Activated CD8-positive, alpha-beta memory T cell treated with anti-CD3 and anti-CD28 coated beads for 48 hours (primary cell): ENCODE results near the gene POLE.
"Not testable (repeated sequence)": the region's sequence is repeated elsewhere in the genome, so short reads cannot be mapped to it uniquely, and the experiment has no call there.

Experiments used
- DNase-seq, 3 experiments: peaks; one replicate each; pipeline ENCODE4 v3.0.0-alpha.2; 2020; ENCODE audit warnings: low read depth in 2 of 3, low spot score in 2 of 3

The POLE gene

DNA sequence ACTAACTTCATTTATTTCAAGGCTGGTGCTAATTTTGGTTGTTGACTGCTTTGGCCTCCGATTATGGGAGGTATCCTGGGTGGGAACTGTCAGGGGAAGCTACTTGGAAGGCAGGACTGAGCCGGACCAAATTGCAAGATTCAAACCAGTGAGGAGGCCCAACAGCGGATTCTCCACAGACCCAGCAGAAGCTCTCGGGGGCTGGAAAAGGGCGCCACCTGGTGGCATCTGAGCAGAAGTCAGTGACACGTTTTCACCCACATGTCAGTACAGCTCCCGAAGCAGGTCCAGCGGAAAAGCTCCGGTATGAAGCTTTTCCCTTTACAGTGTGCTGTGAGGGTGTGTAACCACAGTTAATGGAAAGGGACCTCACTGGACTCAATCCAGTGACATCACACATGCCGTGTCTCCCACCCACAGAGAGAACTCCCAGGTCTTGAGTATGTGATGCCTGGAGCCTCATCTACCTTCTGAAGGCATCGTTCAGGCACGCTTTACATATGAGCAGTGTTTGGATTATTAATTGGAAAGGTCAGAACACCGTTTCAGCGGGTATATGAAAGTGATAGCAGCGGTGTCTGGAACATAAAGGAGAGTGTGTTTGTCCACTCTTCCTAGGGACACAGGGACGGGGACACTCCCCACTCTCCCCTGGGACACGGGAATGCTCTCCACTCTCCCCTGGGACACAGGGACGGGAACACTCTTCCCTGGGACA, 72.1 kb downstream of the POLE start:
- DNase-seq = peak; percentile 43 to 69 (median 67)

DNA sequence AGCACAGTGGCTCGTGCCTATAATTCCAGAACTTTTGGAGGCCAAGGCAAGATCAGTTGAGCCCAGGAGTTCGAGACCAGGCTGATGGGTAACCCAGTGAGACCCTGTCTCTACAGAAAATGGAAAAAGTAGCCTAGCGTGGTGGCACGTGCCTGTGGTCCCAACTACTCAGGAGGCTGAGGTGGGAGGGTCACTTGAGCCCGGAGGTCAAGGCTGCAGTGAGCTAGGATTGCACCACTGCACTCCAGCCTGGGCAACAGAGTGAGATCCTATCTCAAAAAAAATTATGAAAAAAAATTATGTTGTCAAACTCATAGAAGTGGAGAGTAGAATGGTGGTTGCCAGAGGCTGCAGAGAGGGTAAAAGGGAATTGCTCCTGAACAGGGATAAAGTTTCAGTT, 73.1 kb downstream of the POLE start:
- no peak for DNase-seq

DNA sequence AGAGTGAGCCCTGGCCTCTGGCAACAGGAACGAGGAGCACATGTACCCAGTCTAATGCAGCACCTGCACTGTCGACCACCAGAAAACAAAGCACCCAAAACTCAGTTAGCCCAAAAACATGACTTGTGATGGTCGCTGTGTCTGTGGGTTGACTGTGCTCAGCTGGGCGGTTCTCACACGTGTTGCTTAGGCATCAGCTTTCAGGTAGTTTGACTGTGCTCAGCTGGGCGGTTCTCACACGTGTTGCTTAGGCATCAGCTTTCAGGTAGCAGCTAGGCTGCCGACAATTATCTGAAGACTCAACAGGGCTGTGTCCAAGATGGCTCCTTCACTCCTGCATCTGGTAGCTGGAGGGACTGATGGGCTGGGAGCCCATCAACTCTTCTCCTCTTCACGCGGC, 75.5 kb downstream of the POLE start:
- no peak for DNase-seq

DNA sequence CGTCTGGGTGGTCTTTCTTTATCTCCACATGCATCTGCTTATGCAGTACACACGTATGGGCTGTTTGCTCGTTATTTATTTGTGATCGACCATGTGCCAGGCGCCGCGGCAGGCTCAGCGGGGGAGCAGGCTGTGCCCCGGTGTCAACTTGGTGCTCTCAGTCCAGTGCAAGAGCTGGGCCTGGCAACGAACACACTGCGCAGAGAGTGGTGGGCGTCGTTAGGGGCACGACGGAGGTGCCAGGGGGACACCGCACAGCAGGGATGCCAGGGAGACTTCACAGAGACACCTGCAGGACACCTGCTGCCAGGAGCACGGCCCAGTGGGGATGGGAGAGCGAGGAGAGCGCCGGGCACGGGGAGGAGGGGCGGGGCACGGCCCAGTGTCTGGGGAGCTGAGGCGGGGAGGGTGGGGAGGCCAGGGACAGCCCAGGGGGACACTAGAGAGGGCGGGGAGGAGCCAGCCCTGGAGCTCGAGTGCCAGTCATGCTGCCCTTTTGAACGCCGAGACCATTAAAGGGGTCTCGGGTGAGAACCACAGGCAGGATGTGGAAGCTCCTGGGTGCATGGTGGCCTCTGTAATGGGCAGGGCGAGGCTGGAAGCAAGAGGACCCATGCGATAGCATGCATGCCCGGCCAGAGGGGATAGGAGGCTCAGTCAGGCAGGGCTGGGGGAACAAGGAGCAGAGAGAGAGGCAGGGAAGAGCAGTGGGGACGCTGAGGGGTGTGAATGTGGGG, 76.1 kb downstream of the POLE start:
- no peak for DNase-seq

DNA sequence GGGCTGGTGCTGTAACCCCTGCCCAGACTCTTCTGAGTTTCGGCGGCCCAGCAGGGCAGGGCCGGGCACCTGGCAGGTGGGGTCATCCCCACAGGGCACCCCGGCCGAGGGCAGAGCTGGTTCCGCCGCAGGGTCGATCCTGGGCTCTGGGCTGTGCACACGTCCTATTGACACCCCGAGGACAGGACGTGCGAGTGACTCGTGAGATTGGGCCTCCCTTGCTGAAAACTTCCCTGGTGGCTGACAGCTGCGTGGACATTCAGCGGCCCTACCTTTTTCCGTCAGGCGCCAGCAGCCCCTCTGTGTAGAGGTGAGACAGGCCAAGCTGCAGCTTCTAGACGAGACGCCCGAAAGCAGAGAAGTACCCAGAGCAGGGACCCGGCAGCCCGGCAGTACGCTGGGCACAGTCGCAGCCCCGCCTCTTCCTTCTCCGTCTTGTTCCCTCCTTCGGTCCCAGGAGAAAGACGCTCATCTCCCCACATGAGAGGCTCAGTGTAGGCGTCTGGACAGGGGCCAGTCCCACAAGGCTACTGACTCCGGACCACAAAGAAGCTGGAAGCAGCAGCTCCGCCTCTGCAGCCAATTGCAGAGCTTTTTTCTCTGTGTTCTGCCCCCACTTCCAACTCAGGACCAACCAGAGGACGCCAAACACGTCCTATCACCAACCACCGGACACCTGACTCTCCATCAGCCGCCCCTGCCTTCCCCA, 76.9 kb downstream of the POLE start, which contains the start of gene LRCOL1:
Gene LRCOL1 (minus strand): TSS at position 532 of the 709 bp plus-strand sequence. CDS start 4,331 bp downstream, outside the sequence.
- no peak for DNase-seq

DNA sequence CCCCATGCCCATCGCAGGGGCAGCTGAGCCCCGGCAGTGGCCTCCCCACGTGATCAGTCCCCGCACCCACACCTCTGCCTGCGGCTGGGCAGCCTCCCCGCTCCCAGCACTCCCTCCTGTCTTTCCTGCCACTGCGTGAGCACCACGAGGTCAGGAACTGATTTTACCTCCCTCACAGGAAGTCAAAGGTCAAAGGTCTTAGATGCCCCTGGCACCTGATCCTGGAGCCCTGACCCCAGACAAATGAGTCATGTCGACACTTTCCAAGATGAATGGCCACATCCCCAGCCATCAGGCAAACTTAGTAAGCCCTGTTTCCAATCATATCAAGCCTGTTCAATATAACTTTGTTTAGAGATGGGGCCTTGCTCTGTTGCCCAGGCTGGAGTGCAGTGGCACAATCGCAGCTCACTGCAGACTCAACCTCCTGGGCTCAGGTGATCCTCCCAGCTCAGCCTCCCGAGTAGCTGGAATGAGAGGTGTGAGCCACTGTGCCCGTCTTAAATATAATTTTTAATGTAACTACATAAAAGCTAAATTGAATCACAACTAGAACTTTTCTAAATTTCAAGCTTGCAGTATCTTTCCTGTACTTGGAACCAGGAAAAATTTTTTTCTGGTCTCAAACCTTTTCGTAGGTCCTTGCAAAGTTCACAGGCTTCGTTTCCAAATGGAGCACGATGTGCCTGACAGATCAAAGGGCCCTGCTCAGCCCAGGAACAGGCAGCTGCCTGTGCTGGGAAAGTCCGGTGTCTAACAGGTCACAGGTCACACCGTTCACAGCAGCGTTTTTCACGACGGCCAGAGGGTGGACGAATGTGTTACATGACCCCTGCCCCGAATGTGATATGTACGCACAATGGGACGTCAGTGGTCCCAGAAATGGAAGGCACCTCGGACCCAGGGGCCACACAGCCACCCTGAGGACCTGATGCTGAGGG, 78.6 kb downstream of the POLE start:
- no peak for DNase-seq

DNA sequence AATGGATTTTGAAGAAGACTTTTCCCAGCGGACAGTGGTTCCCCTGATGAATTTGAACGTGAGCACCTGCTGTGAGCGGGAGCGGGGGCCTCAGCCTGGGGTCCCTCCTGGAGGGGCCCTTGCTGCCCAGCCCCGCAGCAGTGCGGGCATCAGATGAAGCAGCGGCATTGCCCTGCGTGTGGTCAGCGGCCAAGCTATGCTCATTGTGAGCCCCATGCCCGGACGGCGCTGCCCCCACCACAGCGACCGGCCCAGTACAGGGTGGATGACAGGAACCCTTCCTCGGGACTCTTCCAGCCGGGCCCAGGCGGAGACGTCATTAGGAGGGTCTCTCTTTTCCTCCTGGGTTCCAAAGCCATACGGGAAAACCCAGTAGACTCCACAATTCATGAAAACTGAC, 80.2 kb downstream of the POLE start:
- DNase-seq = no peak

GRCh38 chr12:132606466-132606865, 80.7 kb downstream of the POLE start:
- DNase-seq = no peak

GRCh38 chr12:132605892-132606291, 81.2 kb downstream of the POLE start:
- DNase-seq = no peak

DNA sequence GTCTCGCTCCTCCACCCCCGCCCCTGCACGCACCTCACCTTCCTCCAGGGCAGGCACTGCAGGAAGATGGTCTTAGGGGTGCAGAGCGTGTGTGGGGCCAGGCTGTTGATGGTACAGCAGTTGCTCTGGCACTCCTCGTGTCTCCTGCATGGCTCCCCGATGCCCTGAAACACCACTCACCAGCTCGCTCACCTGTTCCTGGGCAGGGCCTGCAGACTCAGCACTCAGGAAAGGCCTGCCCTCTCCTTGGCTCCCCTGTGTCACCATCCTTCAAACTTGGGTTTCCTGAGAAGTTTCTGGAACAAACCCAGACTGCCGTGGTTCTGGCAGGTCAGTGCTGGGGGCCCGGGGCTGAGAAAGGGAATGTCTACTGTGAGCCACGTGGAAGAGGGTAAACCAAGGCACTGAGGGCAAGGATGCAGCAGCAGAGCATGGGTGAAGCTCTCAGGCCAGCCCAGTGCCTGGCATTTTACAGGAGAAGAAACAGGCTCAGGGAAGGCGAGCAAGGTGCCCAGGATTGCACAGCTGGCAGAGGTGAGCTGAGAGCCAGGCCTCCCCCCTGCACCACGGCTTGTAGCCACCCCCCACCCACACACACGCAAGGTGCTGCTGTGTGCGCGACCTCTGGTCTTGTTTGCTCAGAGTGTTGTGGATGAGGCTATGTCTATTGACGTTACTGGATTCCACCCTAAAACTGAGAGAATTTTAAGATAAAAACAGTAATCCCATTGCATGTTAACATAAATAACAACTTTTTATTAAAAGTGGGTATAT, 82.3 kb downstream of the POLE start:
- DNase-seq = no peak

DNA sequence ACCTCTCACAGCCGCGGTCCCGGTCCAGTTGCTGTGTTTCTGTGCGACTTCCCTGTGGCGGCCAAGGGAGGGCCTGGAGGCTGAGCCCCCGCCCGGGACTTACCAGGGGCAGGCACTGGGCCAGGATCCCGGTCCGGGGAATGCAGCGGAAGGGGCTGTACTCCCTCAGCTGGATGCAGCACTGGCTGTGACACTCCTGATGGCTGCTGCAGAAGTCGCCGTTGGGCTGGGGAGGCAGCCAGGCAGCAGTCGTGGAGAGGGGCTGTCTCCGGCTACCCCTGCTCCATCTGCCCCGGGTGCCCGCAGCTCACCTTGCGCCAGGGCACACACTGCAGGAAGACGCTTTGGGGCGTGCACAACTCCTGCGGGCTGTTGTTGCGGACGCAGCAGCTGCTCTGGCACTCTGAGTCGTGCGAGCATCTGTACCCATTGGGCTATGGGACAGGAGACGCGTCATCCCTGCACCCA, 83.0 kb downstream of the POLE start:
- no peak for DNase-seq

GRCh38 chr12:132603240-132604150, 83.6 kb downstream of the POLE start:
- DNase-seq = no peak

DNA sequence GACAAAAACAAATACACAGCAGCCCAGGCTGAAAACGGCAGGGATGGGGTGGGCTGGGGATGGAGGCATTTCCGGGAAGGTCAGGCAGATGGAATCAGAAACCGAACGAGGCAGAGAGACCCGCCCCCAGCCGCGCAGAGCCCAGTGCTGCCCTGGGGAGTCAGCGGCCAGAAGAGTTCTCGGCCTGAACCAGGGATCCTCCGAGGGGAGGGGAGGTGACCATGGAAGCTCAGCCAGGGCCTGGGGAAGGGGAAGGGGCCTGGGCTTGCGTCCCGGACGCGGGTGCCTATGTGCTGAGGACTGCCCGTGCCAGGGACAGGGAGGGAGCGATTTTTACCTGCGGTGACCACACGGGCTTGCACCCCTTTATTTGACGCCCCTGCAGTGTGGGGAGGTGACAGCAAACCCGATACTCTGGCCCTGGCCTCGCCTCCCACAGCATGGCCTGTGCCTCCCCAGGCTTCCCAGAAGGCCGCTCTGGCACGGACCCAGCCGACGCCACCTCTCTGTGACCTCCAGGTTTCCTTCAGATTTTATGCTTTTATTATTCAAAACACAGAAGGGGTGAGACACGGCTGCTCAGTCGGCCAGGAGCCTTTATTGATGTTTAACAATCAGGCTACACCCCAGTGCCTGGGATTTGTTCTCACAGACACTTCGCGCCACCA, 84.4 kb downstream of the POLE start:
- no peak for DNase-seq

DNA sequence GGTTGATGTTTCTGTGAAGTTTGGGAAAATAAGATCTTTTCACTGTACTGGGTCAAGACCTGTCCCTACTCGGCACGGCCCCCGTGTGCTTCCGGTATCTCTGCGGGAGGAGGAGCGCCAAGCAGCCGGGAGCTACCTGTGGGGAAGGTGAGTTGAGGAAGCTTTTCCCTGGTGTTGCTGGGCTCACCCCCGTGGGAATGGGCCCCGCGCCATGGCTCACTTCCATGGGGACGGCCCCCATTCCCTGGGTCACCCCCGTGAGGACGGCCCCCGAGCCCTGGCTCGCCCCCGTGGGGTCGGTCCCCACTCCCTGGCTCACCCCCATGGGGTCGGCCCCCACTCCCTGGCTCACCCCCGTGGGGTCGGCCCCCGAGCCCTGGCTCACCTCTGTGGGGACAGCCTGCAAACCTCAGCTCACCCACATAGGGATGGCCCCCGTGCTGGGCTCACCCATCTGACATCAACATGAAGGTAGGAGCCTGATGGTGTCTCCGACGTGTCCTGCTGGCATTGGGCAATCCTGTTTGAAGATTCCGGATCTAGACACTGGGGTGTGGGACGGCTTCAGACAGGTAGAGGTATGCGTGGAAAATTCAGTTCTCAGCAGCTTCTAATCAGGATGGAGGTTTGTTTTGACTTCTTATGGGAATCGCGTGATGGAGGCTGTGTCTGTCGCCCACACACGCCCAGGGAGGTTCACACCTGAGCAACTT, 85.8 kb downstream of the POLE start:
- no peak for DNase-seq

GRCh38 chr12:132600048-132601032, 86.8 kb downstream of the POLE start:
- no peak for DNase-seq

DNA sequence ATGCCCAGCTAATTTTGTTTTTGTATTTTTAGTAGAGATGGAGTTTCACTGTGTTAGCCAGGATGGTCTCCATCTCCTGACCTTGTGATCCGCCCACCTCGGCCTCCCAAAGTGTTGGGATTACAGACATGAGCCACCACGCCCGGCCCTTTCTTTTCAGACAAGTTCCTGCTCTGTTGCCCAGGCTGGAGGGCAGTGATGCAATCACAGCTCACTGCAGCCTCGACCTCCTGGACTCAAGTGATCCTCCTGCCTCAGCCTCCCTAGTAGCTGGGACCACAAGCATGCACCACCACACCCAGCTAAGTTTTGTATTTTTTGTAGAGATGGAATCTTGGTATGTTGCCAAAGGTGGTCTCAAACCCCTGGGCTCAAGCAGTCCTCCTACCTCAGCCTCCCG, 87.6 kb downstream of the POLE start:
- DNase-seq = not testable (repeated sequence)
